Measurements from ENCODE around the gene IREB2. TPM values are rescaled to one million over a fixed set of nuclear protein-coding genes. Genes with fewer than 3 reads are reported as not detected.

IREB2 gene
- total and polyA plus RNA-seq, 2 experiments from 2014 or later, result 23.4 to 68.4 TPM

- Histone ChIP-seq H3K4me3 (no peak overlapping the region), H3K27me3 (ENCODE audit: insufficient read depth) (no peaks in the 10 kb centered on the region), H3K36me3 (ENCODE audit: insufficient read depth) (no peaks in the 10 kb centered on the region), H3K27ac (ENCODE audit: low read depth) (no peak overlapping the region), H3F3A (replicated peaks; ENCODE audit: low read depth) (no peaks in the 10 kb centered on the region), H3K9me2 (ENCODE audit: insufficient read depth) (no peaks in the 10 kb centered on the region), H4K20me1 (replicated peaks; ENCODE audit: insufficient read depth) (no peaks in the 10 kb centered on the region), H2AFZ (no peak overlapping the region), H3K79me2 (replicated peaks; ENCODE audit: insufficient read depth) (no peaks in the 10 kb centered on the region), H3K4me1 (ENCODE audit: insufficient read depth) (no peaks in the 10 kb centered on the region), H3K4me2 (no peak overlapping the region)
- ATAC-seq (no peak), DNase-seq (ENCODE audit: low spot score) (no peak)
- Mint-ChIP-seq H3K27ac (no peak overlapping the region), H3K4me1 (peaks cover 9% of the 10 kb centered on the region; the same call in 2 of the 3 replicates), H3K4me3 (no peak overlapping the region), H3K27me3 (ENCODE audit: insufficient read depth, low read depth, poor library complexity) (peaks cover 4% of the 10 kb centered on the region), H3K36me3 (ENCODE audit: low read depth) (no peaks in the 10 kb centered on the region; the same call in 2 of the 3 replicates), H3K9me3 (no peaks in the 10 kb centered on the region)
- TF ChIP-seq, protein P1, sequence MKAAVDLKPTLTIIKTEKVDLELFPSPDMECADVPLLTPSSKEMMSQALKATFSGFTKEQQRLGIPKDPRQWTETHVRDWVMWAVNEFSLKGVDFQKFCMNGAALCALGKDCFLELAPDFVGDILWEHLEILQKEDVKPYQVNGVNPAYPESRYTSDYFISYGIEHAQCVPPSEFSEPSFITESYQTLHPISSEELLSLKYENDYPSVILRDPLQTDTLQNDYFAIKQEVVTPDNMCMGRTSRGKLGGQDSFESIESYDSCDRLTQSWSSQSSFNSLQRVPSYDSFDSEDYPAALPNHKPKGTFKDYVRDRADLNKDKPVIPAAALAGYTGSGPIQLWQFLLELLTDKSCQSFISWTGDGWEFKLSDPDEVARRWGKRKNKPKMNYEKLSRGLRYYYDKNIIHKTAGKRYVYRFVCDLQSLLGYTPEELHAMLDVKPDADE (IDR thresholded peaks at IDR 0.05), result no peak
These were observed 19.3 kb upstream of the IREB2 start for GRCh38 chr15:78418686-78419085.

GRCh38 chr15:78419367-78419766, 18.6 kb upstream of the IREB2 start:
- H3F3A ChIP-seq (replicated peaks; ENCODE audit: low read depth), result no peaks in the 10 kb centered on the region
- no peak for ATAC-seq
- no peaks in the 10 kb centered on the region for H4K20me1 ChIP-seq (replicated peaks; ENCODE audit: insufficient read depth)
- Mint-ChIP-seq H3K27ac (no peak overlapping the region), H3K9me3 (no peaks in the 10 kb centered on the region), H3K27me3 (ENCODE audit: insufficient read depth, low read depth, poor library complexity) (peaks cover 4% of the 10 kb centered on the region), H3K36me3 (ENCODE audit: low read depth) (no peaks in the 10 kb centered on the region; the same call in 2 of the 3 replicates), H3K4me3 (no peak overlapping the region), H3K4me1 (peaks cover 9% of the 10 kb centered on the region; the same call in 2 of the 3 replicates)
- H3K27ac ChIP-seq (ENCODE audit: low read depth), result no peak overlapping the region
- no peaks in the 10 kb centered on the region for H3K36me3 ChIP-seq (ENCODE audit: insufficient read depth)
- H3K4me1 ChIP-seq (ENCODE audit: insufficient read depth), result no peaks in the 10 kb centered on the region
- DNase-seq (ENCODE audit: low spot score), result no peak
- H2AFZ ChIP-seq, result no peak overlapping the region
- H3K79me2 ChIP-seq (replicated peaks; ENCODE audit: insufficient read depth), result no peaks in the 10 kb centered on the region
- H3K9me2 ChIP-seq (ENCODE audit: insufficient read depth), result no peaks in the 10 kb centered on the region
- H3K27me3 ChIP-seq (ENCODE audit: insufficient read depth), result no peaks in the 10 kb centered on the region
- no peak overlapping the region for H3K4me3 ChIP-seq
- H3K4me2 ChIP-seq, result no peak overlapping the region
- no peak for TF ChIP-seq POLR2AphosphoS5 (IDR thresholded peaks at IDR 0.05; ENCODE audit: low read depth)
- TF ChIP-seq, protein P2, sequence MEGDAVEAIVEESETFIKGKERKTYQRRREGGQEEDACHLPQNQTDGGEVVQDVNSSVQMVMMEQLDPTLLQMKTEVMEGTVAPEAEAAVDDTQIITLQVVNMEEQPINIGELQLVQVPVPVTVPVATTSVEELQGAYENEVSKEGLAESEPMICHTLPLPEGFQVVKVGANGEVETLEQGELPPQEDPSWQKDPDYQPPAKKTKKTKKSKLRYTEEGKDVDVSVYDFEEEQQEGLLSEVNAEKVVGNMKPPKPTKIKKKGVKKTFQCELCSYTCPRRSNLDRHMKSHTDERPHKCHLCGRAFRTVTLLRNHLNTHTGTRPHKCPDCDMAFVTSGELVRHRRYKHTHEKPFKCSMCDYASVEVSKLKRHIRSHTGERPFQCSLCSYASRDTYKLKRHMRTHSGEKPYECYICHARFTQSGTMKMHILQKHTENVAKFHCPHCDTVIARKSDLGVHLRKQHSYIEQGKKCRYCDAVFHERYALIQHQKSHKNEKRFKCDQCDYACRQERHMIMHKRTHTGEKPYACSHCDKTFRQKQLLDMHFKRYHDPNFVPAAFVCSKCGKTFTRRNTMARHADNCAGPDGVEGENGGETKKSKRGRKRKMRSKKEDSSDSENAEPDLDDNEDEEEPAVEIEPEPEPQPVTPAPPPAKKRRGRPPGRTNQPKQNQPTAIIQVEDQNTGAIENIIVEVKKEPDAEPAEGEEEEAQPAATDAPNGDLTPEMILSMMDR (conservative IDR thresholded peaks at IDR 0.05; ENCODE audit: low read depth in 2 of 2), result no peak
- TF ChIP-seq STAT1 (IDR thresholded peaks at IDR 0.05; ENCODE audit: unreplicated experiment), result no peak
- TF ChIP-seq NANOG (IDR thresholded peaks at IDR 0.05; ENCODE audit: borderline replicate concordance), result no peak
- TF ChIP-seq ZNF331 (CRISPR knock-in tag; IDR thresholded peaks at IDR 0.05; ENCODE audit: low read depth), result no peak
- TF ChIP-seq, protein P3, sequence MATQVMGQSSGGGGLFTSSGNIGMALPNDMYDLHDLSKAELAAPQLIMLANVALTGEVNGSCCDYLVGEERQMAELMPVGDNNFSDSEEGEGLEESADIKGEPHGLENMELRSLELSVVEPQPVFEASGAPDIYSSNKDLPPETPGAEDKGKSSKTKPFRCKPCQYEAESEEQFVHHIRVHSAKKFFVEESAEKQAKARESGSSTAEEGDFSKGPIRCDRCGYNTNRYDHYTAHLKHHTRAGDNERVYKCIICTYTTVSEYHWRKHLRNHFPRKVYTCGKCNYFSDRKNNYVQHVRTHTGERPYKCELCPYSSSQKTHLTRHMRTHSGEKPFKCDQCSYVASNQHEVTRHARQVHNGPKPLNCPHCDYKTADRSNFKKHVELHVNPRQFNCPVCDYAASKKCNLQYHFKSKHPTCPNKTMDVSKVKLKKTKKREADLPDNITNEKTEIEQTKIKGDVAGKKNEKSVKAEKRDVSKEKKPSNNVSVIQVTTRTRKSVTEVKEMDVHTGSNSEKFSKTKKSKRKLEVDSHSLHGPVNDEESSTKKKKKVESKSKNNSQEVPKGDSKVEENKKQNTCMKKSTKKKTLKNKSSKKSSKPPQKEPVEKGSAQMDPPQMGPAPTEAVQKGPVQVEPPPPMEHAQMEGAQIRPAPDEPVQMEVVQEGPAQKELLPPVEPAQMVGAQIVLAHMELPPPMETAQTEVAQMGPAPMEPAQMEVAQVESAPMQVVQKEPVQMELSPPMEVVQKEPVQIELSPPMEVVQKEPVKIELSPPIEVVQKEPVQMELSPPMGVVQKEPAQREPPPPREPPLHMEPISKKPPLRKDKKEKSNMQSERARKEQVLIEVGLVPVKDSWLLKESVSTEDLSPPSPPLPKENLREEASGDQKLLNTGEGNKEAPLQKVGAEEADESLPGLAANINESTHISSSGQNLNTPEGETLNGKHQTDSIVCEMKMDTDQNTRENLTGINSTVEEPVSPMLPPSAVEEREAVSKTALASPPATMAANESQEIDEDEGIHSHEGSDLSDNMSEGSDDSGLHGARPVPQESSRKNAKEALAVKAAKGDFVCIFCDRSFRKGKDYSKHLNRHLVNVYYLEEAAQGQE (IDR thresholded peaks at IDR 0.05; ENCODE audit: unreplicated experiment), result no peak
- TF ChIP-seq ZNF462 (CRISPR knock-in tag; IDR thresholded peaks at IDR 0.05), result no peak

Measured in GM23338 (cell line).